ENCODE data around the gene MITF.

Gene MITF

GRCh38 chr3:69752241-69752640 is 13.0 kb downstream of the MITF start:
- no peak for TF ChIP-seq CTCF (IDR thresholded peaks at IDR 0.05; ENCODE audit: control insufficient read depth, extremely low read depth, insufficient read depth)
- no peak overlapping the region for H3K4me3 ChIP-seq (ENCODE audit: low read depth, low read length)
- no peak for DNase-seq (ENCODE audit: low read depth)

DNA sequence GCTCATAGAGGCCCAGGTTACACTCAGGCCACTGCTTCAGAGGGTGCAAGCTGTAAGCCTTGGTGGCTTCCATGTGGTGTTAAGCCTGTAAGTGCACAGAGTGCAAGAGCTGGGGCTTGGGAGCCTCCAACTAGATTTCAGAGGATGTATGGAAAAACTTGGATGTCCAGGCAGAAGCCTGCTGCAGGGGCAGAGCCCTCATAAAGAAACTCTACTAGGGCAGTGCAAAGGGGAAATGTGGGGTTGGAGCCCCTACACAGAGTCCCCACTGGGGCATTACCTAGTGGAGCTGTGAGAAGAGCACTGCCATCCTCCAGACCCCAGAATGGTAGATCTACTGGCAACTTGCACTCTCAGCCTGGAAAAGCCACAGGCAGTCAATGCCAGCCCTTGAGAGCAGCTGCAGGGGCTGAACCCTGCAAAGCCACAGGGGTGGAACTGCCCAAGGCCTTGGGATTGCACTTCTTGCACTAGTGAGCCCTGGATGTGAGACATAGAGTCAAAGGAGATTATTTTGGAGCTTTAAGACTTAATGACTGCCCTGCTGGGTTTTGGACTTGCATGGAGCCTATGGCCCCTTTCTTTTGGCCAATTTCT is 14.0 kb downstream of the MITF start:
- DNase-seq (ENCODE audit: low read depth): no peak
- TF ChIP-seq CTCF (IDR thresholded peaks at IDR 0.05; ENCODE audit: control insufficient read depth, extremely low read depth, insufficient read depth): no peak
- H3K4me3 ChIP-seq (ENCODE audit: low read depth, low read length): no peak overlapping the region

DNA sequence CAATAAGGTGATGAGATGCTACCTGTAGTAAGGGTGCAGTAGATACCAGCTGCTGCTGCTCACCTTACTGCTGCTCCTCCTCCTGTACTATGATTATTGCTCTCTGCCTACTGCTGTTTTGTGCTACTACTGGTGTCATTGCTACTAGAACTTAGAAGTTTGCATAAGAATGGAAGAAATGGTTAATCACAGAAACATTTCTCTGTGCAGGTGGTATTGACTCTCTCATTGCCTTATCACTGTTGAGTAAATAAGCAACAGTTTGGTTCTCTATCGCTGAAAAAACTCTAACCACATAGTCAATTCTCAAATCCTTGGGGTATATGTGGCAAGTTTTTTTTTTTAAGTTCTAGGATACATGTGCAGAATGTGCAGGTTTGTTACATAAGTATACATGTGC is 16.5 kb downstream of the MITF start:
- no peak overlapping the region for H3K4me3 ChIP-seq (ENCODE audit: low read depth, low read length)
- no peak for TF ChIP-seq CTCF (IDR thresholded peaks at IDR 0.05; ENCODE audit: control insufficient read depth, extremely low read depth, insufficient read depth)
- no peak for DNase-seq (ENCODE audit: low read depth)

DNA sequence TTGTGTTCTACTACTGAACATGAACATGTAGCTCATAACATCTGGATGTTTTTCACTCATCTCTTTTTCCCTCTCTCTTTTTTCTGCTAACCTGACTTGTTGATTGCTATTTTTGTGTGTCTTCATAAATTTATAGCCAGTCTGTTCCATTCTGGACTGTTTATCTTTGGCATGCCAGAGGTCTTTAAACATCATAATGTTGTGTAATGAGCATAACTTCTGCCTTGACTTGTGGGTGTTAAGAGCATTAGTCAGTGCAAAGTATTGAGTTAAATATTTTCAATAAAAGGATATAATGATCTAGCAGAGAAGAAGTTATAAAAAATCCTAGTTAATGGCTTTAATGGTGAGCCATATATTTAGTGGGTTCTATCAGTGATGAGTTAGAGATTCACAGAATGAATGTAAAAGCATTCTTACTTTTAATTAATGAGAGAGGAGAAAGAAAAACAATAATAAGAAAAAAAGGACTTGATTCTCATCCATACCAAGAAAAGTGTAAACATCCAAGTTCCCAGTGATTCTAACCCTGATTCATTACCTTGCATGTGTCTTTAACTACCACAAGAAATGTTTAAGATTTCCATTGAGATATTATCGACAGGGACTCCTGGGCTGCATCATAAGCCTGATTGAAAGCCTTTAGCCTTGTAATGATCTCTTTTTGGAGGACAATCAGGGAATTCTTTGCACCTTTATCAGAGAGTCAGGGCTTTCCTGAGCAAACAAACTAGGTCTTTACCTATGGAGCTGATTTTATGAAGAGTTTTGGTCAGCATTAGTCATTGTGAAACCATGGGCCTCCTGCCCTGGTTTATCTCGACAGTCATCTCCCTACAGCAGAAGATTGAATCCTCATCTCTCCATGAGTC is 22.9 kb downstream of the MITF start:
- no peak for TF ChIP-seq CTCF (IDR thresholded peaks at IDR 0.05; ENCODE audit: control insufficient read depth, extremely low read depth, insufficient read depth)
- DNase-seq (ENCODE audit: low read depth): no peak
- H3K4me3 ChIP-seq (ENCODE audit: low read depth, low read length): no peak overlapping the region

DNA sequence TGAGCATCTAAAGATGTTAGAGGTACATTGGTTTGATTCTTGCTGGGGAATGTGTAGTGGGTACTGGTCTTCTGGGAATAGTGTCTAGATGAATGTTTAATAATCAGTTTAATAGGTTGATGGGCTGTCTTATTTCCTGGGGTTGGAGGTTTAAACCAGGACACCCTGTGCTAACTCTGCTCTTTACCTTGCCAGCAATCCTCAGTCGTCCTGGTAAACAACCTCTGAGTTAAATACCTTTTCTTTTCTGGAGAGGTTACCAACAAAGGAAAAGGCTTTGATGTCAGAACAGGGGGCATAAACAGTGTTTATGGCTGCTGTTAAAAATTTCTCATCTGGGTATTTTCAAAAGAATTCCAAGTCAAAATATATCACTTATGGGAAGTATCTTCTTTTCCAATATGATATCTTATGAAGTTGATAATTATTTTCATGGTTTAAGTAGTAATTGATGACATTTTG is 23.5 kb downstream of the MITF start:
- TF ChIP-seq CTCF (IDR thresholded peaks at IDR 0.05; ENCODE audit: control insufficient read depth, extremely low read depth, insufficient read depth): no peak
- H3K4me3 ChIP-seq (ENCODE audit: low read depth, low read length): no peak overlapping the region
- no peak for DNase-seq (ENCODE audit: low read depth)

DNA sequence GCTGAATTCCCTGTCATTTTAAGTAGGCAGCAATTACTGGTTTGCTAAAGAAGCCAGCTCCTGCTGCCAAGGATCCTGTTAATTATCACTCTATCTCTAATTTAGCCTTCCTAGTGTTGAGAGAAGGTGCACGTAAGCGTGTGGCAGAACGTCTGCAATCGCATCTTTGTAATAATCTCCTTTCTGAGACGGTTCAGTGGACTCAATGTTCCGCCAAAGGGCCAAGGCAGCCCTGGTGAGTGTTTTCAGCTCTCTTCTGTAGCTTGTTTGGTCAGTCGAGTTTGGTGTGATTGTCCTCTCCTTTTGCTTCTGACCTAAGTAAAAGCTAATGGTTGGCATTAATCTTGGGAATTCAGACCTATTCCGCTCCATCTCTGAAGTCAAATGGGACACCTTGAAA is 24.2 kb downstream of the MITF start:
- no peak for DNase-seq (ENCODE audit: low read depth)
- H3K4me3 ChIP-seq (ENCODE audit: low read depth, low read length): no peak overlapping the region

More for the DNA sequence above, 24.2 kb downstream of the MITF start:
- TF ChIP-seq CTCF (IDR thresholded peaks at IDR 0.05; ENCODE audit: control insufficient read depth, extremely low read depth, insufficient read depth): no peak
